GM18502 (cell line): ENCODE measurements around the gene ESPNL.
"Not testable (repeated sequence)": the region's sequence is repeated elsewhere in the genome, so short reads cannot be mapped to it uniquely, and the experiment has no call there.

Experiments used
- ATAC-seq: cut with Tn5 transposase; IDR thresholded peaks from one replicate; pipeline ENCODE4 v1.9.1; 2021; ENCODE audit warnings: mild to moderate bottlenecking; ENCODE audit not compliant: unreplicated experiment, poor library complexity

The ESPNL gene

DNA sequence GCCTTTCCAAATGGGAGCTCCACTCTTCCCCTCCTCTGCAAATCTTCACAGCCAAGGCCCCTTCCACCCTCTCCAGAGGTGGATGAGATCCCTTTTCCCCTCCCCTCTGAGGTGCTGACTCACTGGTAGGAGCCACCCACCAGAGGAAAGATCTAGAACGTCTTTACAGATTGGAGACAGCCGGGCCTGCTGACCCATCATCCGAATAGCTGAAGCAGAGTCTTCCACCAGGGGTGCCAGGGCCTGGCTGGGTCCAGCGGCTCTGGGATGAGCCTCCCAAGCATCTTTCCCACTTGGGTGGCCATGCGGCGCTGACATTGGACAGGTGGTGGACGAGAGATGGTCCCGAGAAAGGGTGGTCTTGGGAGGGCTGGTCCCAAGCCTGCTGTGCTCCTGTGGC lies 67.6 kb downstream of the ESPNL start:
- no peak for ATAC-seq

DNA sequence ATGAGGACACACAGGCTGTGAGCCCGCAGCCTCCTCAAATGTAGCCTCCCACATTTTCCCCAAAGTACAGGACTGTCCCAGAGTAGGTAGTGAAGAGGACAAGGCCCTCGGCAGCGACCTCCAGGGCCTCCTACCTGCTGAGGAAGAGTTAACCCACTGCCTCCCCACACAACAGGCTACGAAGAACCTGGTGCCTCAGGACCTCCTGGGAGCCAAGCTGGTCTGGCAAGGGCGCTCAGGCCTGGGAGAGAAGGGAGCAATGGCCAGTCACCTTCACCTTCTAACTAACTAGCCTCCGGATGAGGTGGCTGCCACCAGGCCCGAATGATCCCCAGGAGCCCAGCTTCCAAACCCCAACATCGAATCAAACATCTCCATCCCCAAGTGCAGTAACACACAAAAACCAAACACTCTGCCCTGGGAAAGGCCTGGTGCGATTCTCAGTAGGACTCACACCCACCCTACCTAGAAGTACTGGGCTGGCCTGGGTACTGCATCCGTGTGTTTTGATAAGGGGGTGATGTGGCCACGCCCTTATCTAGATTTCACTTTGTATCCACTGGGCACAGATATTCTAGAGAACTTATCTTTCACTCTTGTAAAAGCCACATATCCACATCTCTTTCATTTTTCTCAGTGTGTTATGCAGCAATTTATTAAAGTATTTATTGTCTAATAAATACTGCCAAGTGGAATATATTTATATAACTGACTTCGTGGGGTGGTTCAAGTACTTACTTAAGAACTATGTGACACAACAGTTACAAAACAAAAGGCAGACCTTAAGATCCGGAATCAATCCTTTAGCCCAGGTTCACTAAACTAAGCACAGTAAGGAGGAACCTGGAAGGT lies 68.3 kb downstream of the ESPNL start:
- ATAC-seq, result no peak

DNA sequence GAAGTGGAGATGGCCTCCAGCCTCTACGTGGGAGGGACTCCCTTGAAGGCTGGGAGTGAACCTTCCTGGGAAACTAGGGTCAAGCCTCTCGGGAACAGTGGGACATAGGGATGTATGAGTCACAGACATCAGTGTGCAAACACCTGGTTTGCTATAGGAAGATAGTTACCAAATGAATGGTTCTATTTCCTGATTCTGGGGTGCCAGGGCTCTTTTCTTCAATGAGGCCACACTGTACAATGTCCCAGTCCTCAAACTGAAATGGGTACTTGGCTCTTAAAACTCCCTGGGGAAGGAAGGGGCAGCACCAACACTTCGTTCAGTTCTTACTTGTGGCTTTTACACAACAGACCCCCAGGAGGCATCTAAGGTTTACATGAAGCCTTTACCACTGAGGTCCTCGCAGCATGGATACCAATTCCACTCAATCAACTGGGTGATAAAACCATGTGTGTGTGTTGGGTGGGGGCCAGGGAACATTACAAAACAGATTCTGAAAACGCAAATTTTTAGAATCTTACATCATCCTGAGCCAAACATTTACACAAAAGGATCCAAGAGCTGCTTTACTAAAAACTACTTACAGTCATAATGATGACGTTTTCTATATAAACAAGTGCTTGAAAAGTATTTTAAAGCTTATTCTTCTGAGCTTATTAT lies 69.0 kb downstream of the ESPNL start:
- ATAC-seq, result no peak

DNA sequence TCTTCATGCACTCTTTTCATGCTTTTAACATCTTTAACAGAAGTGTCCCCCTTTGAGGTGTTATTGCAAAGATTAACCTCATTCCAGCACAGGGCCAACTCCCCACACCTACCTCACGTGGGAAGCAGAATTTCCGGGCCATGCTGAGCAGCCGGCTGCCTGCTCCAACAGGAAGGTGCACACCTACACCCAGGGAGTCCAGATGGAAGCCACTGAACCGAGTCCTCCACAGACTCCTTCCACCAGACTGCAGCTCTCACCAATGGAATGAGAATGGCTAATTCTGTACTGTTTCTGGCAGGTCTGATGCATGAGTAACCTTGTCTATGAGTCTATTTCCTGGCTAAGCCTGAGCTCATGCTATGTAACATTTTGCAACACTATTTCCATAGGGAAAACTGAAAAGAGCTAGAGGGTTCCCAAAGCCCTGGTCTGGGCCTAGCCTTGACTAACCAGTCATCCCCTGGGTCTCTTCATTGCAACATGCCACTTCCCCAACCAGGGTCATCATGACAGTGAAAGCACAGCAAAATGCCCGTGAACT lies 69.6 kb downstream of the ESPNL start:
- no peak for ATAC-seq

GRCh38 chr2:238170386-238171071 lies 70.4 kb downstream of the ESPNL start:
- ATAC-seq, result no peak

- not testable (repeated sequence) for ATAC-seq
Measured at GRCh38 chr2:238171072-238171431, 70.9 kb downstream of the ESPNL start.

DNA sequence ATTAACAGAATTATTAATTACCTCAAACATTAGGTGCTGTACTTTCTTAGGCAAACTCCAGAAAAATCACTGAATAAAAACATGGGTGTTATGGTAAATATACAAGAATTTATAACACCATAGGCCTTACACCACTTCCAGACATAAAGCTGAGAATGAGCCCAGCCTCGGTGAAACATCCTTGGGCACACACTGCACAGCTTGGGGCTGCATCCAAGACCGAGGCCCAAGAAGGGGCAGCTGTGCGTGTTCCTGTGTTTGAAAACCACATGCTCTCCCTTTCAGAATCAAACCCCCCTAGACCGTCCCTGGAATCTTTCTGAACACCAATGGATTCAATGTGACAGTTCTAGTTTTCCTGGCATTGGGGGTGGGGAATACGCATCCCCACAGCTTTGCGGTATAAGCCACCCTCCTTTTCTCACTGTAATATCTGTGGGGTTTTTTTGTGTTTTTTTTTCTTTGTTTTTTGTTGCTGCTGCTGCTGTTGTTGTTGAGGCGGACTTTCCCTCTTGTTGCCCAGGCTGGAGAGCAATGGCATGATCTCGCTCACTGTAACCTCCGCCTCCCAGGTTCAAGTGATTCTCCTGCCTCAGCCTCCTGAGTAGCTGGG lies 71.5 kb downstream of the ESPNL start:
- no peak for ATAC-seq

GRCh38 chr2:238172439-238172838 lies 72.3 kb downstream of the ESPNL start:
- ATAC-seq, result no peak

GRCh38 chr2:238173692-238174091 lies 73.6 kb downstream of the ESPNL start:
- no peak for ATAC-seq

DNA sequence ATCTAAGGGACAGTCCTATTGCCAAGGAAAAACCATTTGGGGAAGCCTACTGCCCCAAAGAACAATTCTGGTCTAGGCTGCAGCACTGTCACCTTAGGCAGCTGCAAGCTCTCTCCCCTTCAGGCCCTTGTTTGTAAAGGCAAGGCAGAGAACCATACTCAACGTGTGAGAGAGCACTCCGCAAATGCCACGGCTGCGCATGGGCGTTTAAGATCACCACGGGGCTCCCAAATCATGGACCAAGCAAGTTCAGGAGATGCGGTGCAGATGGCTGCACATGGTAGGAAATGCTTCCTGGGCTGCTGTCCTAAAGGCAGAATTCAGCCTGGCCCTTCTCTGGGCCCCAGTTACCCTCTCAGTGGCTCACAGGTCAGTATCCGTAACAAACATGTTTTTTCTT lies 74.2 kb downstream of the ESPNL start:
- no peak for ATAC-seq

GRCh38 chr2:238174701-238175100 lies 74.6 kb downstream of the ESPNL start:
- ATAC-seq, result no peak

DNA sequence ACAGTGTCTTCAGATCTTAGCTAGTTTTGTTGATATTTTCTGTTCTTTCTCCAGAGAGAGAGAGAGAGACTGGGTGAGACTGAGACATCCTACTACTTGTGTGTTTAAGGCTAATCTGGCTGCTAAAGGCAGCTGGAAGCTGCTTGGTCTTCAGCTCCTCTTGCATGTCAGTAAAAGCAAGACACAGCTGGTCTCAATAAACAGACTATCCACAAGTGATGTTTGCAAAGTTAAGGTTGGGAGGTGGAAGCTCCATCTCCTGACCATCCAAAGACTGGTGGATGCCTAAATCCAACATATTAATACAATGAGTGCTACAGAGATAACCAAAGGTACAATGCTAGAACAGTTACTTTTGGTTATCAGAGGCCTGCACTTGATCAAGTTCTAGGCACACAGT lies 76.5 kb downstream of the ESPNL start:
- ATAC-seq, result no peak

DNA sequence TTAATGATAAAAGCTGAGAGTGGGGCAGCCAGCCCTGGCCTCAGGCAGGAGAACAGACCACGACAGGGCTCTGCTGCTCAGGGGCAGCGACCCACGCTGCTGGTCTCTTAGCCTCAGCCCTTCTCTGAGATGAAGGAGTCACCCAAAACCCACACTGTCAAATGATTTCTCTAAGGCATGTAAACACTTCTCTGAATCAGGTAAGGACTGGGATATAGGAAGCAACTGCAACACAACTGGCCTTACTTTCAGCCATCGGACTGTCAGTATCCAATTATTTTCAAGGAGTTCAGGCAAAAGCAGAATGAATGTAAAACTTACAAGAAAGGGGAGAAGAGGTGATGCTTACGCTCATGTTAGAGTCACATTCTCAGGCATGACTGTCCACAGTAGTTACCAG lies 80.4 kb downstream of the ESPNL start:
- no peak for ATAC-seq

- ATAC-seq, result no peak
Measured at GRCh38 chr2:238182362-238182761, 82.2 kb downstream of the ESPNL start.
